HCT116 (cell line): ENCODE results near the gene MBP. TPM values are rescaled to one million over a fixed set of nuclear protein-coding genes. Genes with fewer than 3 reads are reported as not detected.

Experiments used
- ATAC-seq: fragments of 200-7000 bp; cut with Tn5 transposase; 2 replicates; pipeline ENCODE4 v1.9.1; 2020; ENCODE audit warnings: mild to moderate bottlenecking, moderate library complexity
- BruUV-seq: library from RNA; stranded (reverse); fragments of 400-500 nt; replicated peaks from 2 replicates; lab custom pipeline; 2021; lab: Mats Ljungman, UMichigan
- CTCF ChIA-PET: fragments of 300-600 bp; sonication (Branson Sonifier 250); formaldehyde crosslinking; loops from one replicate; lab custom pipeline; 2021; ENCODE audit warnings: antibody characterized with exemption; lab: Charles Lee
- POLR2A ChIA-PET: fragments of 300-600, 350-600 bp; sonication (Branson Sonifier 250); formaldehyde crosslinking; loops from one replicate; lab custom pipeline; 2021; ENCODE audit warnings: antibody characterized with exemption; lab: Charles Lee
- RAD21 ChIA-PET, 2 experiments: fragments of 300-600 bp; sonication (Branson Sonifier 250); formaldehyde crosslinking; loops; one replicate each; lab custom pipeline; 2023; ENCODE audit warnings: low total read pairs in 2 of 2; ENCODE audit not compliant: uncharacterized antibody in 2 of 2, unreplicated experiment in 2 of 2, low non-redundant PET in 1 of 2; lab: Charles Lee
- DNase-seq: peaks from one replicate; pipeline ENCODE4 v3.0.0-alpha.2; 2010; ENCODE audit warnings: low read depth, low spot score
- H2AFZ ChIP-seq: fragments of 200-600 bp; shearing (Covaris generic), sonication (generic); 2 replicates; pipeline ENCODE4 v1.6.1; 2017; ENCODE audit warnings: low read depth, mixed run types, mixed read lengths, antibody characterized with exemption, low read length; ENCODE audit not compliant: poor library complexity, severe bottlenecking
- H3K27ac ChIP-seq: 2 replicates; pipeline ENCODE4 v1.5.1; 2012; ENCODE audit warnings: low read depth, low read length
- H3K27me3 ChIP-seq: fragments of 200-600 bp; sonication (generic); 2 replicates; pipeline ENCODE4 v1.6.1; 2016; ENCODE audit warnings: mixed run types, low read length, mixed read lengths; ENCODE audit not compliant: insufficient read depth
- H3K36me3 ChIP-seq, 2 experiments: fragments of 200-500 bp in 1 of 2; fragments of 200-600 bp in 1 of 2; sonication (Bioruptor generic) in 1 of 2; sonication (generic) in 1 of 2; 2 replicates each; pipeline versions ENCODE4 v1.5.1 to v1.6.1; 2014 to 2016; ENCODE audit warnings: low read length in 2 of 2, inconsistent platforms in 1 of 2, mixed read lengths in 1 of 2, mixed run types in 1 of 2; ENCODE audit not compliant: insufficient read depth in 2 of 2, control insufficient read depth in 1 of 2
- H3K4me1 ChIP-seq, 2 experiments: fragments of 200-600 bp in 1 of 2; sonication (generic) in 1 of 2; 2 replicates each; pipeline versions ENCODE4 v1.5.1 to v1.6.1; 2012 to 2017; ENCODE audit warnings: low read length in 2 of 2, inconsistent platforms in 1 of 2, mild to moderate bottlenecking in 1 of 2, mixed read lengths in 1 of 2, mixed run types in 1 of 2, moderate library complexity in 1 of 2; ENCODE audit not compliant: insufficient read depth in 2 of 2, control insufficient read depth in 1 of 2
- H3K4me2 ChIP-seq: fragments of 200-600 bp; sonication (generic); 2 replicates; pipeline ENCODE4 v1.6.1; 2017; ENCODE audit warnings: mixed run types, low read length, mixed read lengths
- H3K4me3 ChIP-seq, 2 experiments: fragments of 200-600 bp in 1 of 2; sonication (generic) in 1 of 2; replicated peaks in 1 of 2; 2 replicates each; pipeline ENCODE4 v1.5.1; 2011 to 2016; ENCODE audit warnings: low read length in 2 of 2, control low read depth in 1 of 2, low read depth in 1 of 2, mild to moderate bottlenecking in 1 of 2, mixed read lengths in 1 of 2, mixed run types in 1 of 2
- H3K79me2 ChIP-seq: fragments of 200-600 bp; sonication (generic); 2 replicates; pipeline ENCODE4 v1.6.1; 2017; ENCODE audit warnings: mild to moderate bottlenecking, mixed run types, low read length, moderate library complexity, mixed read lengths; ENCODE audit not compliant: insufficient read depth
- H3K9ac ChIP-seq: fragments of 200-600 bp; sonication (generic); 2 replicates; pipeline ENCODE4 v1.6.1; 2016; ENCODE audit warnings: low read length, mixed read lengths
- H3K9me2 ChIP-seq: fragments of 200-600 bp; sonication (generic), shearing (Covaris generic); 2 replicates; pipeline ENCODE4 v1.6.1; 2017; ENCODE audit warnings: mixed run types, mild to moderate bottlenecking, moderate library complexity; ENCODE audit not compliant: insufficient read depth
- H3K9me3 ChIP-seq, 2 experiments: fragments of 200-500 bp in 1 of 2; fragments of 200-600 bp in 1 of 2; sonication (Bioruptor generic) in 1 of 2; sonication (generic) in 1 of 2; 2 replicates each; pipeline ENCODE4 v1.6.1; 2014 to 2017; ENCODE audit warnings: low read length in 2 of 2, mixed read lengths in 2 of 2, inconsistent platforms in 1 of 2, low read depth in 1 of 2, mild to moderate bottlenecking in 1 of 2, mixed run types in 1 of 2, moderate library complexity in 1 of 2; ENCODE audit not compliant: control insufficient read depth in 1 of 2, insufficient read depth in 1 of 2
- H4K20me1 ChIP-seq: fragments of 200-600 bp; sonication (generic), shearing (Covaris generic); 2 replicates; pipeline ENCODE4 v1.6.1; 2017; ENCODE audit warnings: mixed run types, mild to moderate bottlenecking, moderate library complexity; ENCODE audit not compliant: insufficient read depth
- ATF3 ChIP-seq: IDR thresholded peaks from 2 replicates; pipeline ENCODE4 v1.6.1; 2012
- CEBPB ChIP-seq: IDR thresholded peaks from 2 replicates; pipeline ENCODE4 v1.6.1; 2012; ENCODE audit warnings: low read depth
- CTCF ChIP-seq, 3 experiments: fragments of 200-600 bp in 1 of 3; sonication (generic) in 1 of 3; IDR thresholded peaks in 2 of 3; conservative IDR thresholded peaks in 1 of 3; 2 replicates each; pipeline ENCODE4 v1.5.1; 2012 to 2017; ENCODE audit warnings: low read depth in 2 of 3, low read length in 2 of 3, antibody characterized with exemption in 1 of 3, borderline replicate concordance in 1 of 3, control low read depth in 1 of 3, mild to moderate bottlenecking in 1 of 3, mixed read lengths in 1 of 3, mixed run types in 1 of 3, moderate library complexity in 1 of 3; ENCODE audit not compliant: insufficient read depth in 1 of 3
- EGR1 ChIP-seq: IDR thresholded peaks from 2 replicates; pipeline ENCODE4 v1.6.1; 2012; ENCODE audit warnings: low read depth
- ELF1 ChIP-seq: IDR thresholded peaks from 2 replicates; pipeline ENCODE4 v1.6.1; 2012; ENCODE audit warnings: low read depth, borderline replicate concordance
- EZH2 ChIP-seq: fragments of 200-600 bp; sonication (generic); IDR thresholded peaks from 2 replicates; pipeline ENCODE4 v1.6.1; 2017; ENCODE audit warnings: antibody characterized with exemption, mixed run types
- EZH2phosphoT487 ChIP-seq: fragments of 200-600 bp; IDR thresholded peaks from 2 replicates; pipeline ENCODE4 v1.6.1; 2018; ENCODE audit warnings: antibody characterized with exemption, borderline replicate concordance
- FOSL1 ChIP-seq: IDR thresholded peaks from 2 replicates; pipeline ENCODE4 v1.6.1; 2012; ENCODE audit warnings: low read depth
- JUND ChIP-seq: IDR thresholded peaks from 2 replicates; pipeline ENCODE4 v1.6.1; 2012
- MAX ChIP-seq: IDR thresholded peaks from 2 replicates; pipeline ENCODE4 v1.6.1; 2012
- POLR2AphosphoS5 ChIP-seq: IDR thresholded peaks from 2 replicates; pipeline ENCODE4 v1.6.1; 2011; ENCODE audit warnings: mild to moderate bottlenecking, low read depth, low read length, moderate library complexity
- RAD21 ChIP-seq: IDR thresholded peaks from 2 replicates; pipeline ENCODE4 v1.6.1; 2012; ENCODE audit warnings: low read depth, mild to moderate bottlenecking
- REST ChIP-seq: IDR thresholded peaks from 2 replicates; pipeline ENCODE4 v1.6.1; 2012; ENCODE audit warnings: low read depth
- SIN3A ChIP-seq: IDR thresholded peaks from 2 replicates; pipeline ENCODE4 v1.6.1; 2012; ENCODE audit warnings: low read depth
- SP1 ChIP-seq: IDR thresholded peaks from 2 replicates; pipeline ENCODE4 v1.6.1; 2012; ENCODE audit warnings: low read depth
- TCF7L2 ChIP-seq: IDR thresholded peaks from 2 replicates; pipeline ENCODE4 v1.7.0; 2011; ENCODE audit warnings: borderline replicate concordance, inconsistent platforms; ENCODE audit not compliant: insufficient read depth, insufficient read length; ENCODE audit errors: extremely low read depth
- YY1 ChIP-seq: IDR thresholded peaks from 2 replicates; pipeline ENCODE4 v1.6.1; 2011; ENCODE audit warnings: low read length, low read depth, moderate library complexity, mild to moderate bottlenecking; ENCODE audit not compliant: insufficient replicate concordance; ENCODE audit errors: extremely low read depth
- ZBTB33 ChIP-seq: IDR thresholded peaks from 2 replicates; pipeline ENCODE4 v1.6.1; 2011; ENCODE audit warnings: mild to moderate bottlenecking, low read length, moderate library complexity; ENCODE audit not compliant: insufficient replicate concordance; ENCODE audit errors: extremely low read depth
- ZNF274 ChIP-seq: fragments of 200-500 bp; sonication (Bioruptor generic); IDR thresholded peaks from 2 replicates; pipeline ENCODE4 v1.6.1; 2014; ENCODE audit warnings: mild to moderate bottlenecking, low read depth, low read length, inconsistent platforms
- intact Hi-C: fragments of 100-400 bp; cut with micrococcal nuclease; formaldehyde crosslinking; loops from 2 replicates; pipeline ENCODE4 v1.10.0; 2022
- total RNA-seq: library from RNA; stranded (reverse); gene quantifications from one replicate; pipeline ENCODE4 v1.2.1, GENCODE V29; 2021; ENCODE audit not compliant: unreplicated experiment

Gene MBP
- total RNA-seq, 1 experiment from 2014 or later: 34.9 TPM

GRCh38 chr18:77160515-77160914, 27.9 kb upstream of the MBP start (continued):
- TF ChIP-seq RAD21: no peak

- Histone ChIP-seq H3K4me1 (no peaks in the 10 kb centered on the region), H3K9me2 (no peaks in the 10 kb centered on the region), H3K36me3 (no peaks in the 10 kb centered on the region), H3K9me3 (no peaks in the 10 kb centered on the region), H3K79me2 (no peaks in the 10 kb centered on the region), H3K4me3 (no peak overlapping the region), H3K27me3 (no peaks in the 10 kb centered on the region), H3K27ac (no peak overlapping the region), H3K4me2 (no peak overlapping the region), H2AFZ (no peak overlapping the region), H4K20me1 (no peaks in the 10 kb centered on the region), H3K9ac (no peak overlapping the region)
- DNase-seq: no peak
- POLR2A ChIA-PET: no interaction called here
- intact Hi-C loops: no loop called here
- BruUV-seq: no TSS peak
- no peak for TF ChIP-seq SP1
- TF ChIP-seq EZH2phosphoT487: no peak
- no peak for TF ChIP-seq CTCF (IDR thresholded peaks at IDR 0.05 in 2 of 3, conservative IDR thresholded peaks at IDR 0.05 in 1 of 3; ENCODE audit: borderline replicate concordance in 1 of 3, insufficient read depth in 1 of 3, low read depth in 2 of 3, low read length in 2 of 3)
- no peak for TF ChIP-seq POLR2AphosphoS5
- TF ChIP-seq TCF7L2: no peak
- no peak for TF ChIP-seq EZH2
- TF ChIP-seq CEBPB: no peak
- no peak for TF ChIP-seq ZBTB33
- no peak for TF ChIP-seq ELF1
- no peak for TF ChIP-seq YY1
- TF ChIP-seq ZNF274: no peak
- no peak for TF ChIP-seq ATF3
- no peak for TF ChIP-seq FOSL1
- TF ChIP-seq JUND: no peak
- no peak for TF ChIP-seq EGR1
- no peak for TF ChIP-seq SIN3A
- TF ChIP-seq MAX: no peak
- no peak for TF ChIP-seq REST
- CTCF ChIA-PET: interaction anchor here (1.1 kb wide), 1 partner anchor 54 kb away, joined by 3 read pairs; no protein-coding TSS in a partner anchor
- ATAC-seq: no peak
- RAD21 ChIA-PET: no interaction called here
Observed at GRCh38 chr18:77157312-77157711, 24.7 kb upstream of the MBP start.
